LoVo (cell line): ENCODE results near the gene DUSP8.
A peak's percentile ranks its signal among the peaks of the same experiment; 100 is the strongest.

Experiments
- DNase-seq: peaks from one replicate; pipeline ENCODE4 v3.0.0-alpha.2; 2016; ENCODE audit warnings: low spot score

The DUSP8 gene

GRCh38 chr11:1565173-1565903 is 6.7 kb downstream of the DUSP8 start:
- no peak for DNase-seq

- DNase-seq, result no peak
Observed at GRCh38 chr11:1564535-1565172, 7.4 kb downstream of the DUSP8 start.

GRCh38 chr11:1563697-1564534 is 8.2 kb downstream of the DUSP8 start:
- DNase-seq, result no peak

- no peak for DNase-seq
Observed at GRCh38 chr11:1563149-1563638, 8.9 kb downstream of the DUSP8 start.

GRCh38 chr11:1562469-1563148 is 9.5 kb downstream of the DUSP8 start:
- DNase-seq, result no peak

GRCh38 chr11:1561955-1562354 is 10.1 kb downstream of the DUSP8 start:
- no peak for DNase-seq

- DNase-seq, result no peak
Observed at GRCh38 chr11:1561266-1561665, 10.8 kb downstream of the DUSP8 start.

GRCh38 chr11:1560649-1561251 is 11.3 kb downstream of the DUSP8 start:
- DNase-seq, result no peak

GRCh38 chr11:1560002-1560648 is 11.9 kb downstream of the DUSP8 start:
- DNase-seq, result no peak

- DNase-seq, result peak; percentile 60
Observed at GRCh38 chr11:1559111-1559951, 12.7 kb downstream of the DUSP8 start.

GRCh38 chr11:1558775-1559110 is 13.3 kb downstream of the DUSP8 start:
- DNase-seq, result no peak

- DNase-seq, result peak; percentile 53
Observed at GRCh38 chr11:1557904-1558774, 13.9 kb downstream of the DUSP8 start.

- no peak for DNase-seq
Observed at GRCh38 chr11:1557051-1557884, 14.8 kb downstream of the DUSP8 start.

GRCh38 chr11:1556278-1556902 is 15.7 kb downstream of the DUSP8 start:
- no peak for DNase-seq

- no peak for DNase-seq
Observed at GRCh38 chr11:1555713-1556153, 16.3 kb downstream of the DUSP8 start.

- DNase-seq, result no peak
Observed at GRCh38 chr11:1554981-1555712, 16.9 kb downstream of the DUSP8 start.
